Endothelial cell of umbilical vein (primary cell): ENCODE results near the gene ZNF213. TPM values are rescaled to one million over a fixed set of nuclear protein-coding genes. Genes with fewer than 3 reads are reported as not detected.

Source experiments
- BruUV-seq: library from RNA; stranded (reverse); fragments of 400-500 nt; replicated peaks from 2 replicates; lab custom pipeline; 2021; lab: Mats Ljungman, UMichigan
- CTCF ChIA-PET: fragments of 300-600, 350-600 bp; sonication (Branson Sonifier 250); formaldehyde crosslinking; loops from one replicate; lab custom pipeline; 2021; ENCODE audit warnings: antibody characterized with exemption, inconsistent platforms; lab: Charles Lee
- POLR2A ChIA-PET: fragments of 300-600, 350-600 bp; sonication (Branson Sonifier 250); formaldehyde crosslinking; loops from one replicate; lab custom pipeline; 2021; ENCODE audit warnings: antibody characterized with exemption, inconsistent platforms; lab: Charles Lee
- DNase-seq: peaks from one replicate; pipeline ENCODE4 v3.0.0-alpha.2; 2011; ENCODE audit warnings: low read depth, low spot score
- FAIRE-seq: peaks from 2 replicates; lab custom pipeline; 2011; peaks lifted over from hg19 to GRCh38; lab: Jason Lieb, UNC
- H2AFZ ChIP-seq: 2 replicates; pipeline ENCODE4 v1.6.0; 2012; ENCODE audit warnings: low read depth, low read length, control low read depth, inconsistent platforms
- H3K27ac ChIP-seq: 2 replicates; pipeline ENCODE4 v1.5.1; 2011; ENCODE audit warnings: low read depth, mild to moderate bottlenecking, control low read depth, low read length, moderate library complexity; ENCODE audit not compliant: insufficient read depth
- H3K27me3 ChIP-seq, 2 experiments: 2 replicates each; pipeline versions ENCODE4 v1.6.0 to v1.6.1; 2011; ENCODE audit warnings: low read length in 2 of 2, mixed read lengths in 1 of 2; ENCODE audit not compliant: control insufficient read depth in 2 of 2, insufficient read depth in 2 of 2
- H3K36me3 ChIP-seq, 2 experiments: 2 replicates in 1 of 2; 3 replicates in 1 of 2; pipeline ENCODE4 v1.5.1; 2011; ENCODE audit warnings: low read length in 2 of 2, mild to moderate bottlenecking in 1 of 2, moderate library complexity in 1 of 2; ENCODE audit not compliant: control insufficient read depth in 2 of 2, insufficient read depth in 2 of 2; ENCODE audit errors: extremely low read depth in 1 of 2
- H3K4me1 ChIP-seq: 3 replicates; pipeline ENCODE4 v1.5.1; 2011; ENCODE audit warnings: mild to moderate bottlenecking, low read length; ENCODE audit not compliant: control insufficient read depth, insufficient read depth; ENCODE audit errors: extremely low read depth
- H3K4me2 ChIP-seq: 2 replicates; pipeline ENCODE4 v1.6.1; 2011; ENCODE audit warnings: low read length, control low read depth, mixed read lengths; ENCODE audit not compliant: insufficient read depth
- H3K4me3 ChIP-seq, 3 experiments: fragments of 200-600 bp in 1 of 3; sonication (generic), shearing (Covaris generic) in 1 of 3; replicated peaks in 1 of 3; 2 replicates each; pipeline ENCODE4 v1.5.1; 2011 to 2016; ENCODE audit warnings: control low read depth in 3 of 3, low read length in 3 of 3, mild to moderate bottlenecking in 2 of 3, inconsistent platforms in 1 of 3, low read depth in 1 of 3, moderate library complexity in 1 of 3; ENCODE audit not compliant: insufficient read depth in 1 of 3
- H3K79me2 ChIP-seq: 2 replicates; pipeline ENCODE4 v1.6.0; 2012; ENCODE audit warnings: low read length, inconsistent platforms; ENCODE audit not compliant: control insufficient read depth, insufficient read depth
- H3K9ac ChIP-seq: replicated peaks from 2 replicates; pipeline ENCODE3; 2011; ENCODE audit warnings: low read length, control low read depth; ENCODE audit not compliant: insufficient read depth; ENCODE audit errors: extremely low read depth
- H3K9me1 ChIP-seq: replicated peaks from 3 replicates; pipeline ENCODE4 v1.6.0; 2011; ENCODE audit warnings: mild to moderate bottlenecking, low read length; ENCODE audit not compliant: control insufficient read depth, insufficient read depth; ENCODE audit errors: extremely low read depth
- H3K9me3 ChIP-seq: replicated peaks from 2 replicates; pipeline ENCODE4 v1.5.1; 2012; ENCODE audit warnings: low read length, inconsistent platforms; ENCODE audit not compliant: control insufficient read depth, insufficient read depth
- H4K20me1 ChIP-seq: replicated peaks from 2 replicates; pipeline ENCODE3; 2011; ENCODE audit warnings: mild to moderate bottlenecking, low read length; ENCODE audit not compliant: control insufficient read depth, insufficient read depth; ENCODE audit errors: extremely low read depth
- EZH2 ChIP-seq: IDR thresholded peaks from 2 replicates; pipeline ENCODE4 v1.6.1; 2012; ENCODE audit warnings: borderline replicate concordance, low read depth, mild to moderate bottlenecking, moderate library complexity, low read length, inconsistent platforms; ENCODE audit not compliant: severe bottlenecking
- FOS ChIP-seq: IDR thresholded peaks from 2 replicates; pipeline ENCODE4 v1.6.1; 2011; ENCODE audit warnings: mild to moderate bottlenecking, low read length, moderate library complexity, borderline replicate concordance; ENCODE audit not compliant: insufficient read depth
- GATA2 ChIP-seq: IDR thresholded peaks from 2 replicates; pipeline ENCODE4 v1.7.0; 2011; ENCODE audit warnings: low read depth, mild to moderate bottlenecking, moderate library complexity, mixed read lengths, low read length; ENCODE audit not compliant: insufficient read length, insufficient read depth
- JUN ChIP-seq: IDR thresholded peaks from 2 replicates; pipeline ENCODE4 v1.6.1; 2011; ENCODE audit warnings: borderline replicate concordance, low read depth; ENCODE audit not compliant: insufficient read length, insufficient read depth
- MYC ChIP-seq: IDR thresholded peaks from one replicate; pipeline ENCODE4 v1.6.1; 2011; ENCODE audit warnings: mild to moderate bottlenecking, low read depth, low read length
- POLR2A ChIP-seq: IDR thresholded peaks from 2 replicates; pipeline ENCODE4 v1.6.1; 2012; ENCODE audit warnings: low read depth, mild to moderate bottlenecking, control low read depth, low read length
- POLR2AphosphoS5 ChIP-seq: IDR thresholded peaks from 2 replicates; pipeline ENCODE4 v1.6.1; 2012; ENCODE audit warnings: low read depth, mild to moderate bottlenecking, control low read depth, low read length, moderate library complexity; ENCODE audit not compliant: insufficient read depth
- dilution Hi-C: fragments of 300-500 bp; cut with MboI; formaldehyde crosslinking; loops from one replicate; pipeline ENCODE4 v1.15.0; 2019; ENCODE audit warnings: low sequenced_read_pairs; ENCODE audit not compliant: extremely low pct_ligation_motif_present
- intact Hi-C: fragments of 100-400 bp; cut with micrococcal nuclease; formaldehyde crosslinking; loops from one replicate; pipeline ENCODE4 v1.10.0; 2022
- polyA plus RNA-seq, 4 experiments: library from polyadenylated mRNA; depleted of rRNA in 3 of 4; stranded (reverse) in 3 of 4; unstranded in 1 of 4; fragments of >200 nt; gene quantifications; 2 replicates each; pipeline versions ENCODE4 v1.2.1 to v1.2.3, GENCODE V29; 2011 to 2012; ENCODE audit warnings: missing spikeins in 1 of 4
- total RNA-seq: library from RNA; stranded (reverse); gene quantifications from 2 replicates; pipeline ENCODE4 v1.2.3, GENCODE V29; 2021
- TF ChIP-seq, protein P1 (sequence below): IDR thresholded peaks from 2 replicates; pipeline ENCODE4 v1.6.1; 2011; ENCODE audit not compliant: insufficient read depth, insufficient read length
- TF ChIP-seq, protein P2 (sequence below), 2 donors: IDR thresholded peaks; 1 replicate in 1 of 2; 2 replicates in 1 of 2; pipeline ENCODE4 v1.5.1; 2011; ENCODE audit warnings: low read length in 2 of 2, mild to moderate bottlenecking in 2 of 2, moderate library complexity in 2 of 2, control low read depth in 1 of 2, inconsistent platforms in 1 of 2, low read depth in 1 of 2; ENCODE audit not compliant: insufficient read depth in 1 of 2; ENCODE audit errors: extremely low read depth in 1 of 2

The ZNF213 gene
- total and polyA plus RNA-seq, 2 donors (not counting 3 experiments of a cell fraction or from before 2014, with no cell fraction given), result 2.0 to 9.8 TPM

DNA sequence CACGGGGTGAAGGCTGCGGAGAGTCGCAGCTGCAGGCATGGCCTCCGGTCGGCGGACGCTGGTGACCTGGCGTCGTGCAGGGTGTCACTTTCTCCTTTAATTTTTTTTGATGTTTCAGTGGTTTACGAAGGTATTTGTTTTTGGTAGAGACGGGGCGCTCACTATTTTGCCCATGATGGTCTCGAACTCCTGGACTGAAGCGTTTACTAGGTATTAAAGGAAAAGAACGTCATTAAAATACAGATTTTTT, 17.1 kb downstream of the ZNF213 start:
- peak overlapping the region; percentile 80 for H3K4me2 ChIP-seq
- FAIRE-seq (no peak), DNase-seq (no peak)
- no peak overlapping the region for H3K9ac ChIP-seq
- dilution Hi-C loops (no loop called here), intact Hi-C loops (loop anchor here (1.0 to 5.0 kb wide), 3 partner anchors 15 to 350 kb away; partner anchors contain the start of gene CLUAP1)
- ChIA-PET POLR2A (interaction anchor here (1.0 kb wide), 1 partner anchor 10 kb away, joined by 3 read pairs; no protein-coding TSS in a partner anchor), CTCF (interaction anchor here (0.7 to 1.7 kb wide), 8 partner anchors 14 to 349 kb away, joined by 3 to 11 read pairs (median 4); partner anchors contain the start of genes ZNF174 and ZNF213)
- no peaks in the 10 kb centered on the region for H3K79me2 ChIP-seq
- H3K36me3 ChIP-seq, result no peaks in the 10 kb centered on the region
- no TSS peak for BruUV-seq
- TF ChIP-seq MYC, result no peak
- peaks cover 10% of the 10 kb centered on the region for H3K4me1 ChIP-seq
- H3K9me1 ChIP-seq, result no peaks in the 10 kb centered on the region
- no peak overlapping the region for H3K27ac ChIP-seq
- no peaks in the 10 kb centered on the region for H4K20me1 ChIP-seq
- H3K9me3 ChIP-seq, result no peaks in the 10 kb centered on the region
- H2AFZ ChIP-seq, result peak overlapping the region; percentile 77
- H3K4me3 ChIP-seq, result peak overlapping the region in 2 of 3 experiments; percentile 29 to 50
- no peaks in the 10 kb centered on the region for H3K27me3 ChIP-seq

DNA sequence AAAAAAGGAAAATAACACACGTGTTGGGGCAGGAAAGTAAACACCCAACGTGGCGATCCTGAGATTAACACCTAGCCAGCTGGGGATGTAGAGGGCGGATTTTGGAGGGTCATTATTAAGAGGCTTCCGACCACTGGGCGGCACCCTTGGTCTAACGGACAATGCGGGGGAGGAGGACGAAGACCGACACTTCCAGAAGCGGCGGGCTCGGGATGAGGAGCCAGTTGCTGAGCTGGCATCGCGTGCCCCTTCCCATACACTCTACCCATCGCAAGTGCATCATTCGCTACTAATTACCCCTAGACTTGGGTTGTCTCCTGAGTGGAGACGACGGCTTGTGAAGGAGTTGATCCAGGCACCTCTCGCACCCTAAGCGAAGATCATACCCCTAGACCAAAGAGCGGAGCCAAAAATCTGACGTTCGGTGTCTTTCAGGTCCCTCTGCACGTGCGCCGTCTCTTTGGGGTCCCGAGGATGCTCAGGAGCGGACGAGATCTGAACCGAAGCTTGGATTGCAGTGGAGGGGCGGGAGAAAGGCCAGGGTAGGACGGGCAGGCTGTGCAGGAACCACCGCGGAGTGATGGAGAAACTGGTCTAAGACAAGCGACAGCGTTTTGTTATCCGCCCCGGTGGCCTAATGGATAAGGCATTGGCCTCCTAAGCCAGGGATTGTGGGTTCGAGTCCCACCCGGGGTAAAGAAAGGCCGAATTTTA, 17.6 kb downstream of the ZNF213 start:
- intact Hi-C loops, result loop anchor here (1.0 to 5.0 kb wide), 3 partner anchors 14 to 350 kb away; partner anchors contain the start of gene CLUAP1

More for the DNA sequence above, 17.6 kb downstream of the ZNF213 start:
- TF ChIP-seq FOS, result no peak
- TF ChIP-seq GATA2, result no peak
- no peak for TF ChIP-seq POLR2A
- TF ChIP-seq EZH2, result no peak
- no peak for TF ChIP-seq POLR2AphosphoS5
- TF ChIP-seq MYC, result no peak
- no peak for TF ChIP-seq JUN
- TF ChIP-seq, protein P1, sequence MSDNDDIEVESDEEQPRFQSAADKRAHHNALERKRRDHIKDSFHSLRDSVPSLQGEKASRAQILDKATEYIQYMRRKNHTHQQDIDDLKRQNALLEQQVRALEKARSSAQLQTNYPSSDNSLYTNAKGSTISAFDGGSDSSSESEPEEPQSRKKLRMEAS, result peak; percentile 14
- TF ChIP-seq, protein P2, sequence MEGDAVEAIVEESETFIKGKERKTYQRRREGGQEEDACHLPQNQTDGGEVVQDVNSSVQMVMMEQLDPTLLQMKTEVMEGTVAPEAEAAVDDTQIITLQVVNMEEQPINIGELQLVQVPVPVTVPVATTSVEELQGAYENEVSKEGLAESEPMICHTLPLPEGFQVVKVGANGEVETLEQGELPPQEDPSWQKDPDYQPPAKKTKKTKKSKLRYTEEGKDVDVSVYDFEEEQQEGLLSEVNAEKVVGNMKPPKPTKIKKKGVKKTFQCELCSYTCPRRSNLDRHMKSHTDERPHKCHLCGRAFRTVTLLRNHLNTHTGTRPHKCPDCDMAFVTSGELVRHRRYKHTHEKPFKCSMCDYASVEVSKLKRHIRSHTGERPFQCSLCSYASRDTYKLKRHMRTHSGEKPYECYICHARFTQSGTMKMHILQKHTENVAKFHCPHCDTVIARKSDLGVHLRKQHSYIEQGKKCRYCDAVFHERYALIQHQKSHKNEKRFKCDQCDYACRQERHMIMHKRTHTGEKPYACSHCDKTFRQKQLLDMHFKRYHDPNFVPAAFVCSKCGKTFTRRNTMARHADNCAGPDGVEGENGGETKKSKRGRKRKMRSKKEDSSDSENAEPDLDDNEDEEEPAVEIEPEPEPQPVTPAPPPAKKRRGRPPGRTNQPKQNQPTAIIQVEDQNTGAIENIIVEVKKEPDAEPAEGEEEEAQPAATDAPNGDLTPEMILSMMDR (IDR thresholded peaks at IDR 0.05; ENCODE audit: extremely low read depth in 1 of 2, insufficient read depth in 1 of 2, low read depth in 1 of 2, low read length in 2 of 2), result peak; percentile 43 to 46
- H3K9ac ChIP-seq, result no peak overlapping the region
- H3K27me3 ChIP-seq, result no peaks in the 10 kb centered on the region
- no peaks in the 10 kb centered on the region for H3K36me3 ChIP-seq
- H2AFZ ChIP-seq, result peak overlapping the region; percentile 77
- peak; percentile 93 for DNase-seq
- dilution Hi-C loops, result no loop called here
- no TSS peak for BruUV-seq
- no peaks in the 10 kb centered on the region for H3K9me1 ChIP-seq
- H4K20me1 ChIP-seq, result no peaks in the 10 kb centered on the region
- peak overlapping the region; percentile 29 to 50 (median 31) for H3K4me3 ChIP-seq
- H3K9me3 ChIP-seq, result no peaks in the 10 kb centered on the region
- no peak overlapping the region for H3K27ac ChIP-seq
- H3K4me1 ChIP-seq, result peaks cover 10% of the 10 kb centered on the region
- CTCF ChIA-PET, result interaction anchor here (0.7 to 1.7 kb wide), 10 partner anchors 10 to 349 kb away, joined by 3 to 11 read pairs (median 4); partner anchors contain the start of genes ZNF174 and ZNF213
- FAIRE-seq, result peak; percentile 87
- H3K79me2 ChIP-seq, result no peaks in the 10 kb centered on the region
- POLR2A ChIA-PET, result interaction anchor here (1.0 kb wide), 1 partner anchor 9 kb away, joined by 3 read pairs; no protein-coding TSS in a partner anchor
- peak overlapping the region; percentile 80 for H3K4me2 ChIP-seq
